HEK293 (cell line): ENCODE data around the gene ZNF654.

ENCODE experiments used
- ZNF239 ChIP-seq: fragments of 450-650 bp; formaldehyde crosslinking; IDR thresholded peaks from 2 replicates; pipeline ENCODE4 v1.5.1; 2016; ENCODE audit warnings: missing biosample characterization, missing genetic modification characterization
- ZNF274 ChIP-seq, 2 experiments: fragments of 200-500 bp in 1 of 2; fragments of 450-650 bp in 1 of 2; sonication (Bioruptor generic) in 1 of 2; formaldehyde crosslinking in 1 of 2; IDR thresholded peaks; 2 replicates each; pipeline versions ENCODE4 v1.5.1 to v1.6.1; 2014 to 2016; ENCODE audit warnings: borderline replicate concordance in 1 of 2, inconsistent platforms in 1 of 2, low read length in 1 of 2, missing biosample characterization in 1 of 2, missing genetic modification characterization in 1 of 2

DNA sequence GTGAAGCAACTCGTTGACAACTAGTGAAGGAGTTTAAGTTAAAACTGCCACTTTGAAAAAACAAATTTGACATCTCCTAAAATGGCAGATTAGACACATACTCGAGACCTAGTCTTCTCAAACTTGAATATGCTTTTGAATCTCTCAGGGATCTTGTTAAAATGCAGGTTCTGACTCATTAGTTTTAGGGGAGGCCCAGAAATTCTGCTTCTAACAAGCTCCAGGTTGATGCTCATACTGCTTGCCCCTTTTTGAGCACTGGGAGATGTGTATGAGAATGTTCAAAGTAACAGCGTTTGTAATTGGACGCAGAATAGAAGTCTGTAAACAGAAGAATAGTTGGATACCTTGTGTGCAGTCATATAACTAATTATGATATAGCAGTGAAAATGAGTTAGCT is 92.3 kb downstream of the ZNF654 start:
- TF ChIP-seq ZNF239 (tag by site-specific recombination), result no peak
- TF ChIP-seq ZNF274 (IDR thresholded peaks at IDR 0.05; ENCODE audit: low read length), result no peak
- no peak for TF ChIP-seq ZNF274 (tag by site-specific recombination; IDR thresholded peaks at IDR 0.05; ENCODE audit: borderline replicate concordance)
